Glomerular endothelial cell (primary cell): ENCODE data around the gene ARL8A. TPM values are rescaled to one million over a fixed set of nuclear protein-coding genes. Genes with fewer than 3 reads are reported as not detected.
"Not testable (repeated sequence)": the region's sequence is repeated elsewhere in the genome, so short reads cannot be mapped to it uniquely, and the experiment has no call there.

Source experiments
- DNase-seq: peaks from one replicate; pipeline ENCODE4 v3.0.0-alpha.2; 2011; ENCODE audit warnings: low read depth, low spot score; ENCODE audit errors: extremely low read depth
- total RNA-seq: library from RNA; depleted of rRNA; stranded (reverse); fragments of >200 nt; gene quantifications from 2 replicates; pipeline ENCODE4 v1.2.3, GENCODE V29; 2015

Gene ARL8A
- total RNA-seq, 1 donor from 2014 or later = 68.8 TPM

DNA sequence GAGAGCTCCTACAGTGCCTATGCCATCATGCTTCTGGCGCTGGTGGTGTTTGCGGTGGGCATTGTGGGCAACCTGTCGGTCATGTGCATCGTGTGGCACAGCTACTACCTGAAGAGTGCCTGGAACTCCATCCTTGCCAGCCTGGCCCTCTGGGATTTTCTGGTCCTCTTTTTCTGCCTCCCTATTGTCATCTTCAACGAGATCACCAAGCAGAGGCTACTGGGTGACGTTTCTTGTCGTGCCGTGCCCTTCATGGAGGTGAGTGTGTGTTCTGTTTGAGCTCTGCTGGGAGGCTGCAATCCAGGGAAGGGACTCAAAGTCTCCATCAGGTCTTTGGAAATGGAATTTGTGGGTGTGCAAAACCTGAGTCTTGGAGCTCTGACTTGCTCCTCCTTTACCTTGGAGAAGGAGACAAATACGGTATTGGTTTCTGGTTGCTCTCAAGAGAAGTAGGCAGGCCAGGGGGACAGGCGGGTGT lies 21.2 kb downstream of the ARL8A start:
- no peak for DNase-seq

DNA sequence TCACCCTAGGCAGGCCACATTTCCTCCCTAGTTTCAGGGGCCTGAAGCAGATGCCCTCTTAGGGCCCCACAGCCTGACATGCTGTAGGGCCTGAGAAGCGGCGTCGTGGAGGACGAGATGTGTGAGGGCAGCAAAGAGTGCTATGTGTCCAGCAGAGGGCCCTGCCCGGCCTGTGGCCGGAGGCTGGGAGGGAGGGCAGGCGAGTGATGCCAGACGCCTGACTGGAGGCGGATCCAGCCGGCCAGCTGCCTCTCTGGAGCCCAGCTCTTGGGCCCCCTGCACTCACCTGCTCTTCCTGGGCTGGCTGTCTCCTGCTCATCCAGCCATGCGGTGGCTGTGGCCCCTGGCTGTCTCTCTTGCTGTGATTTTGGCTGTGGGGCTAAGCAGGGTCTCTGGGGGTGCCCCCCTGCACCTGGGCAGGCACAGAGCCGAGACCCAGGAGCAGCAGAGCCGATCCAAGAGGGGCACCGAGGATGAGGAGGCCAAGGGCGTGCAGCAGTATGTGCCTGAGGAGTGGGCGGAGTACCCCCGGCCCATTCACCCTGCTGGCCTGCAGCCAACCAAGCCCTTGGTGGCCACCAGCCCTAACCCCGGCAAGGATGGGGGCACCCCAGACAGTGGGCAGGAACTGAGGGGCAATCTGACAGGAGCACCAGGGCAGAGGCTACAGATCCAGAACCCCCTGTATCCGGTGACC lies 21.8 kb downstream of the ARL8A start, which contains the start of gene GPR37L1:
GPR37L1 (plus strand) TSS at position 279 of the 697 bp plus-strand sequence; CDS start at position 326, 47 bp downstream.
- DNase-seq = no peak

DNA sequence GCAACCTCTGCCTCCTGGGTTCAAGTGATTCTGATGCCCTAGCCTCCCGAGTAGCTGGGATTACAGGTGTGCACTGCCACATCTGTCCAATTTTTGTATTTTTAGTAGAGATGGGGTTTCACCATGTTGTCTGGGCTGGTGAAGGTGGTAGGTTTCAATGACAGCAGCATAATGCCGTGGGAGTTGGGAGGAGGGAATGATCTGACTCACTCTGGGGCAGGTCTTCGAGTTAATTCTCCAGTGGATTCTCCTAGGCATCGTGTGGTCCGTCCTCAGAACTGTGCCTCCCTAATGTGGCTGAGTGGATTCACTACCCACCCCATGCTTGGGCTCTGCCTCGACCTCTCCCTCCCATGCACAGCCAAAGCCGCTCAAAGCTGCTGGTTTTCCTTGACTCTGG lies 23.5 kb downstream of the ARL8A start:
- no peak for DNase-seq

DNA sequence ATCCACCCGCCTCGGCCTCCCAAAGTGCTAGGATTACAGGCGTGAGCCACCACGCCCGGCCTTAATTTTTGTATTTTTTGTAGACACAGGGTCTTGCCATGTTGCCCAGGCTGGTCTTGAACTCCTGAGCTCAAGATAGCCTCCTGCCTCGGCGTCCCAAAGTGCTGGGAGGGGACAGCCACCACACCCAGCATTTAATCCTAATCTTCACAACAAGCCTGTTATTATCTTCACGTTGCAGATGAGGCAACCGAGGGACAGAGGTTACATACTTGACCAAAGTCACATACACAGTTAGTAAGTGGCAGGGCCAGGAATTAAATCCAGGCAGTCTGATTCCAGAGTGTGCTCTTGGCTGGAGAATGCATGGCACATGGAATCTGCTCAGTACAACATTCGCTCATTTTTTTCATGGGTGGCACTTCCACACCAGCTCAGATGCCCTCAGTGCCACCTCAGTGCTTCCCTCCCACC lies 26.6 kb downstream of the ARL8A start:
- DNase-seq = no peak

DNA sequence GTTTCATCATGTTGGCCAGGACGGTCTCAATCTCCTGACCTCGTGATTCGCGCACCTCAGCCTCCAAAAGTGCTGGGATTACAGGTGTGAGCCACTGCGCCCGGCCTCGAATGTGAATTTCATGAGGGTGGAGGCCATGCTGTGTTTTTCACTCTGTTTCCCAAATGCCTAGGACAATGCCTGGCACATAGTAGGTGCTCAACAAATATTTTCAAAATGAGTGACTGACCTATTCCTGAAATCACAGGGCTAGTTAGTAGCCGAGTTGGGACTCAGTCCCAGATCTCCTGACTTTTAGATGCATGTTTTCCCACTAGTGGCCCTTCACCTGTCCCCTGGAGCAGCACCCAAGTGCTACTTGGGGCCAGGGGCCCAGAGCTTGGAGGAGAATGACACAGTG lies 28.2 kb downstream of the ARL8A start:
- no peak for DNase-seq

DNA sequence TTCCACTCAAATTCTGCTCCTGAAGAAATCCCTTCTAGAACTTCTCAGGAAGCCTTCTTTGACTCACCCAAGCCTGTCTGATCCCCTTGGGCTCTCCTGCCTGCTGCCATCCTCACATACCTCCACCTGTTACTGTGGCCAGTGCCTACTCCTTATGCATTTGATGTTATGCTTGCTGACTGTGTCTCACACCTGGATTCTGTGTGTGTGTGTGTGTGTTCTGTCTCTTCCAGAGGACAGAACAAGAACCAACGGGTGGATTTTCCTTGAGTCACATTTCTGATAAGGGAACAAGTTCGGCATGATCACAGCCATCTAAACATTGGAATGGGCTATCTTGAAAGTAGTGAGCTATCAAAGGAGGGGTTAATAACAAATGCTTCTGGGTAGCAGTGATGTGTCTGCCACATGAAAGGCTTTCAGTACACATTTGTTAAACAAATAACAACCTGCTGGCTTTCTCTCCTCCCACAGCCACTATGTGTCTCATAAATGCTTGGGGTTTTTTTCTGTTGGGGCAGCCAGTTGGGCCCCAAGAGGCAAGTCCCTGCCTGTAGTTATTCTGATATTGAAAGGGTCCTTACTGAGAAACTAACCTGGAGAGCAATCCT lies 30.7 kb downstream of the ARL8A start:
- DNase-seq = no peak

DNA sequence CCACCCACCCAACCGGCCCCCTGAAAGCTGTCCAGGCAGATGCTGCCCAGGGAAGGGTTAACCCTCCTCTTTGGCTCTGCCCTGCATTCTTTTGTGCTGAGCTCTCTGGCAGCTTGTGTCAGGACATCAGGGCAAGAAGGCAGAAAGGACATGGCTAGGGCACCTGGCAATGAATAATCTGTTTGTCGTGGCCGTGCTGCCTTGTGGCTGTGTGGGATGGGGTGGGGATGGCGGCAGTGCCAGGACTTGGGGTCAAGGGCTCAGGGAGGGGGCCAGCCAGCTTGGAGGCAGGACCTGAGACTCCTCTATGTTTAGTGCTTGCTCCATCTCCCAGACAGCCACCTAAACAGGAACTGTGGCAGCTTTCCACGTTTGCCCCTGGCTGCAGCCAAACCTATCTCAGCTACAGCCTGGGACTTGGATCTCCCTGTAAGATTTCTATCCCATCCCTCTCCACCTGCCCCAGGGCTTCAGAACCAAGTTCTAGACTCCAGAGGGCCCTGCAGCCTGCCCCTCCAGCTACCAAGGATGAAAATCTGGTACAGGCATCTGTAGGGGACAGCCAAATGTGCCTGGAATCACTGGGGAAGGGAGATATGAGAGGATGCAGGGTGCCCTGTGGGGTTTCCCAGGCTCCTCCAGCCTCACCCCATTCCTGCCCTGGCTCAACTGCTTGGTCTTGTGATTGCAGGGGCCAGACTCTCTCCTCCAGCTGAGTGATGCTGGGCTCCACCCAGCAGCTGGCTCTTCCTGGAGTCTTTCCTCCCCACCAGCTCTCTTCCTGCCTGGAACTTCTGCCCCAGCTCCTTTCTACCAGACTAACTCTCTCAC lies 31.5 kb downstream of the ARL8A start:
- no peak for DNase-seq

DNA sequence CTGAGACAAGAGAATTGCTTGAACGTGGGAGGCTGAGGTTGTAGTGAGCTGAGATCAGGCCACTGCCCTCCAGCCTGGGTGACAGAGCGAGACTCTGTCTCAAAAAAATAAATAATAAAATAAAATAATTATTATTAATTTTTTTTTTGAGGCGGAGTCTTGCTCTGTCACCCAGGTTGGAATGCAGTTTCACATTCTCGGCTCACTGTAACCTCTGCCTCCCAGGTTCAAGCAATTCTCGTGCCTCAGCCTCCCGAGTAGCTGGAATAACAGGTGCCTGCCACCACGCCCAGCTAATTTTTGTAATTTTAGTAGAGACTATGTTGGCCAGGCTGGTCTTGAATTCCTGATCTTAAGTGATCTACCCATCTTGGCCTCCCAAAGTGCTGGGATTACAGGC lies 32.9 kb downstream of the ARL8A start:
- DNase-seq = not testable (repeated sequence)

DNA sequence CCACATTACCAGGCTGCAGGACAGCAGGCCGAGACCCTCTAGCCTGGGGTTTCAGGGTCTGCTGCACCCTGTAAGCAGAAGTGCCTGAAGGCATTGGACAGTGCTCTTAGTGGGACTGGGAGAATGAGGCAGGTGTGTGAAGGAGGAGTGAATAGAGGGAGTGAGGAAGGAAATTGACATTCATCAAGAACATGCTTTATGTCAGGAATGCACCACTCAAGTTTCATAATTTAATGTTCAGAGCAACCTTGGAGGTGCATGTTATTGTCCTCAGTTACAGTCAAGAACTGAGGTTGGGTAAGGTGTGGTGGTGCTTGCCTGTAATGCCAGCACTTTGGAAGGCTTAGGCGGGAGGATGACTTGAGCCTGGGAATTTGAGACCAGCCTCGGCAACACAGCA lies 33.6 kb downstream of the ARL8A start:
- no peak for DNase-seq

DNA sequence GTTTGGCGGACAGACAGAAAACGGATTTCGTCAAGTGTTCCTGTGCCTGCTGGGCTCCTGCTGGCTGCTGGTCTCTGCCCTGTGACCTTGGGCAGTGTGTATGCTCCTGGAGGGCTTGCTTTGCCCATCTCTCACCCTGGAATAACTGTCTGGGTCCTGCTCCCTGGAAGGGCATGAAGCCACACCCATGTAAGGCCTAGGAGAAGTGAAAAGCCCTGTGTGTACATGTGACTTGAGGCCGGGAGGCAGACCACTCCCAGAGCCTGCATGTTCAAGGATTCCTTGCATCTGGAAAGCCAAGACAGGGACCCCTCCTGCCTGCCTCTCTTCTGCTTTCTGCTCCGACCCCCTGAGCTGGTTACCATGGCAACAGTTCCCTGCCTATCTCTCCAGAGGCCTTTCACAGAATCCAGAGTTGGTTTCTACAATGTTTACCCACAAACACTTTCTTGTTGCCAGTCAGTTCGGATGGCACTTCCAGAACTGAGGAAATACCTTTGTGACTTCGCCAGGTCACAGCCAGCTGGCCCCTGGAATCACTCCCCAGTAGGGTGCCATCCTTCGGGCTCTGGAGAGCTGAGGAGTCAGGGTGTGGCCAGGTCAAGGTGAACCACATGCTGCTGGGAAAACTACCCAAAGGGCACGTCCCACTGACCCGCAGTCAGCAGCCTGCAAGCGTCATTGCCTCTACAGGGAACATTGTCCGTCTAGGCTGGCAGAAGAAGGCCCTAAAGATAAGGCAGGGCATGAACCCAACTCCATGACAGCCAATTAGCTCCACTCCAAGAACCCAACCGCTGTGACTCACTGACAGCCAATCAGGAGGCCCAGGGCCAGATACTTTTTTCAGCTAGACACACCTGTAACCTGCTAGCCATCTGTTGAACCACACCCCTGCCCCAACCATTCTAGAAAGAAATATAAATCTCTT lies 36.5 kb downstream of the ARL8A start:
- no peak for DNase-seq

DNA sequence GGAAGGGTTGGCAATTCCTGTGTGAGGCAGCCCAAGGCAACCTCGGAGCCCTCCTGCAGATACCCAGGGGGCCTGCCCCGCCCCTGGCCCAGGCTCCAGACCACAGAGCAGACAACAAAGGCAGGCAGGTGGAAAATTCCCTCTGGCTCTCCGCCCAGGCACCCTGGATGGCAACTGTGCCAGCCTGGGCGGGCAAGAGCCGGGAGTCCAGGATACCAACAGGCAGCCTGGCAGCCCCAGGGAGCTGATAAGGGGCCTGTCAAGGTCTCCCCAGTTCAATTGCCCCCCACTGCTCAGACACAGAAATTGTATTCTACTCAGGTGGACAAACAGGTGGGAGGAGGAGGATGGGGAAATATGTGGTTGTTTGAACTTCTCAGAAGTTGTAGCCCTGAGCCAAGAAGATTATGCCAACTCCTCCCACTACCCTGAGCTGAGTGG lies 37.2 kb downstream of the ARL8A start:
- DNase-seq = no peak

DNA sequence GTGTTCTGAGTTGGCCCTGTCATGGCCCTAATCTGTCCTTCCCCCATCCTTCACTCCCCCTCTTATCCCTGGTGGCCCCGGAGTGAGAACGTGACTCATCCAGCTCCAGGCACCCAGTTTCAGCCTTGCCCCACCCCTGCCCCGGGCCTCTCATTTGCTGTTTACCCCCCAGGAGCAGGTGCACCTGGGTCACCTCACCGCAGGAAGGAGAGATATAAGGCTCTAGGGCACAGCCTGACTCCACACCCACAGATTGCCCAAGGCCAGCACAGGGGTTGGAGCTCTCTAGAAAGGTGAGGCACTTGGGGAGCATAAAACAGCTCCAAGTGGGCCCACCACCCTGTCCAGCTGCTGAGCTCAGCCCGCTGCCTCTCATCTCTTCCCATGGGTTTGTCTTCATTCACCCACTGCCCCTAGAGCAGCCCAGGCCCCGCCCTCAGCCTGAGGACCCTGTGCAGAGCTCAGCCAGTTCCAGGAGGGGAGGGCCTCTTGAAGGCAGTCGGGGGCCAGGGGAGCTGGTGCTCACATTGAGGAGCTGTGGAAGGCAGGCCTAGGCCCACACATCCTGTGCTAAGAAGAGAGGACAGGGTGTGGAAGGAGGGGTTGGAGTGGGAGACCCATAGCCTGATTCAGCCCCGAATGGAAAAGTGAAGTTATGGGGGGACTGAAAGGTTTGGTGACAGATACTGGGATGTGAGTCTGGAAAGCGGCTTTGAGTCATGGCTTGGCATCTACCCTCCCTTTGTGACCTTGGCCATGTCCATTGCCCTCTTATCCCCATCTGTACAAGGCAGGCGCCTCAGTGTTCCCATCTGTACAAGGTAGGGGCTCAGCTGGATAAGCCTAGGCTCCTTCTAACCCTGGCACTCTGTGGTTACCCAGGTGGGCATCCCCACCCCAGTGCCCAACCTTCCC lies 37.9 kb downstream of the ARL8A start:
- no peak for DNase-seq

DNA sequence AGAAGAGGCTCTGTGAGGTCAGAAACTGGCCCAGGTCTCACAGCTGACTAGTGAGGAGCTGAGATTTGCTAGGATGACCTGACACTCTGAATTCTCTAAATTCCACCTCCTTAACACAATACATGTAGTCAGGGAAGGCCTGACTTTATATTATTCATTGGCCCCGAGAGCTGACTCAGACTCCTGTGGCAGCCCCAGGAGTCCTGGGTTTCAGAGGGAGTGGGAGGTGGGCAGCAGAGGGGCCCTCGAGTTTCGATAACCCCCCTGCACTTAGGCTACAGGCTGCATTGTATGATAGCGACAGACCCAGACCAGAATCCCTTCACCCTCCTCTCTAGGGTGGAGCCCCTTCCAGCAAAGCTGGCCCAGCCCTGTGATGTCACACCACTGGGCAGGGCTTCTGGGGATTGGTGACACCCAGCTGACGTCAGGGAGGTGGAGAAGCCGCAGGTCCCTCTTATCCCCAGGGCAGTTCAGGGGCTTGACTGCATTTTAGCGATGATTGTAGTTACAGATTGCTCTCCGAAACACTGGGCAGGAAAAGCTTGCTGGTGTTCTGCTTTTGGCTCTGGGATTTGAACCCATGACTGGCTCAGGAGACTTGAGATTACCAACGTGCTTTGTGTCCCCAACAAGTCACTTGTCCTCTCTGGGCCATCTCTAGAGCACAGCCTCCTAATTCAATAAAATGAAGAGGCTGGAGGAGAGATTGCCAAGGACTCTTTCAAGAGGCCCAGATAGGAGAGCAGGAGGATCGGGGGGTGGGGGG lies 38.8 kb downstream of the ARL8A start:
- no peak for DNase-seq

DNA sequence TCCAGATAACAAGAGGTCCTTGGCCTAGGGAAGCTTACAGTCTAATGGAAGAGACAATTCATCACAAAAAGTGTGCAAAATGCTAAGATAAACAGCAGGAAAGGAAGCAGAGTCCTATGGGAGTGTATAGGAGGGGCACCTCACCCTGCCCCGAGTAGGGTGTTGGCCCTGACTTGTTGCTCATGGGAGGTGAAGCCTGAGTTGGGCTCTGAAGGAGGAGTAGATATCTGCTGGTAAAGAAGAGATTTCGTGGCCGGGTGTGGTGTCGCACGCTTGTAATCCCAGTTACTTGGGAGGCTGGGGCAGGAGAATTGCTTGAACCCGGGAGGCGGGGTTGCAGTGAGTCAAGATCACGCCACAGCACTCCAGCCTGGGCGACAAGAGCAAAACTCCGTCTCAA lies 40.5 kb downstream of the ARL8A start:
- DNase-seq = no peak

DNA sequence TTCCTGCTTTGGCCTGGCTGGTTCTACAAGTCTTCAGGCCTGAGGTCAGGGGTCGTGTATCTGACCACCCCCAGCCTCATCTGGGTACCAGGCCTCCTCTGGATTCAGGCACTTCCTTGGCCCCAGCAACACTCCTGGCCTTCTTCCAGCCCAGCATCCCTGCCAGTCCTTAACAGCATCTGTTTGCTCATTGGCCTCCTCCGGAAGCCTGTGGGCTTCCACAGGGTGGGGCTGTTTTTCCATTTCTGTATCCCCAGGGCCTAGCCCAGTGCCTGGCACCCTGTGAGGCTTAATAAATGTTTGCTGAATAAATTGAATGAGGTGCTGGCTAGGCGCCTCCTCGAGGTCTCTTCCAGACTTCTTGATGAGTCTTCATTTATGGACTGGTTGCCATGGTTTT lies 43.4 kb downstream of the ARL8A start:
- DNase-seq = no peak

DNA sequence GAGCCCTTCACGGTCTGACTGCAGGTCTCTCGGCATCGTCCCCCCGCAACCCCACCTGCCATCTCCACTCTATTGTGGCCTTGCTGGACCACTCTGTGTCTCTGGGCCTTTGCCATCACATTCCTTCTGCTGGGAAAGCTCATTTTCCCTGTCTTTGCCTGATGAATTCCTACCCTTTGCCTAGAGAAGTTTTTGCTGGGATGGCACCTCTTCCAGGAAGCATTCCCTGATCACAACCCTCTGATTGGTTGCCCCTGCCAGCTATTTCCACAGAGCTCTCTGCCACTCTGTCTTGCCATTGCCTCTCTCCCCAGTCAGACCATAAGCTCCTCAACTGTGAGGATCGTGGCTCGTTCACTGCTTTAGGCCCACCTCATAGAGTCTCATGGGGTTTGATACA lies 50.7 kb downstream of the ARL8A start:
- no peak for DNase-seq

DNA sequence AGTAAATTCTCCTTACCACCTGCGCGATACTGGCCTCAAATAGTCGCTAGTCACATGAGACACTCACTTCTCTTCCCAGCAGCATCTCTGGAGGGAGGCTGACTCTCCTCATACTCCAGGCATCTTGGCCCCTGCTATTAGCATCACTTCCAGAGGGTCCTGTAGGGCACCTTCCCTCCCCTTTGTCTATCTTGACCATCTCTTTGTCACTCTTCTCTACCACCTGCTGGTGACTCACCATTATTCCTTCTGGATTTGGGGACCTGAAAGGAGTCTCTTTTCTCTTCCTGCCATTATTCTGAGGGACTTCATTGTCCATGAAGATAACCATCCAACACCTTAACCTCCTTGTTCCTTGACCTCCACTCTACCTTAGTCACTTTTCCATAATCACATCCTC lies 53.5 kb downstream of the ARL8A start:
- DNase-seq = no peak

DNA sequence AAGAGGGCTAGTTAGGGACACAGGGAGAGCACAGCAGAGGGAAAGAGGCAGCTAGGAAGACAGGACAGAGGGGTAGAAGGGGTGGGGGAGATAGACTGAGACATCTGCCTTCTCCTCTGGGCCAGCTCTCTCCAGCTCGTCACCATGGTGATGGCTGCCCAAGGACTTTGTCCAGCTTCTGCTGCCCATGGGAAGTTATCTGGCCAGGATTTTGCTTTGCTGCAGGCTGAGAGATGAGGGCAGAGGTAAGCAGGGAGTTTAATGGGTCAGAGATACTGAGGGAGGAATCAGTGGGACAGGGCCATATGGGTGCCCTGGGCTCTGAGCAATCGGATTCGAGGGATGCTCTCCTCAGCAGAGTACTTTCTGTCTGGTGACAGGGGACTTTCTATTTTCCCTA lies 56.3 kb downstream of the ARL8A start:
- no peak for DNase-seq
